ENCODE measurements around the gene EFCAB8. TPM values are rescaled to one million over a fixed set of nuclear protein-coding genes. Genes with fewer than 3 reads are reported as not detected.

The EFCAB8 gene
- total RNA-seq, 2 donors from 2014 or later = 0.26 TPM; not detected in 1

DNA sequence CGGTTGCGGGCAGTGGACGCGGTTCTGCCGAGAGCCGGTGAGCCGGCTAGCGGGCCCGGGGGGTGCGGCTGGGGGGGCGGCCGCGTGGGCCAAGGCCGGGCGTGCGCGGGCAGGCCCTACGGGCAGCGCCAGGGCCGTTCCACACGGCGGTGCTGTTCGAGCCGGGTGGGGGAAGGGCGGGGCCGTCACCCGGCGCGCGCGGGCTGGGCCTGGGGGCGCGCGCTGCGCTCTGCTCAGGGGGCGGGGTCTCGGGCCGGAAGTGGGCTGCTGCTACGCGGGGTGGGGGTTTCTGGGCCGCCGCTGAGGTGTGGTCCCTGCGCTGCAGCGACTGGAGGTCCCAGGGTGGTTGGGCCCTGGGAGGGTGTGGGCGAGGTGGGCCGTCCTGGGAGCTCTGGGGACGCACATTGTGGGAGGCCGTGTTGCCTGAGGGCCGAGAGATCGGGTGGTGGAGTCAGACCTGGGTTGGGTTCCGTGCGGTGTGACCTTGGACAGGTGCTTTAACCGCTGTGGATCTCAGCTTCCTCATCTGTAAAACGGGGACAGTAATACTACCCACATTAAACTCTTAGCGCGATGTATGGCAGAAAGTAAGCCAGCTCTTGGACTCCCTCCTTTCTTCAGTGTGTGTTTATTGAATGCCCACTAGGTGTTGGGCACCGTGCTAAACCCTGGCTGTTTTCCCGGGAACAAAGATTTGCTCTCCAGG, 38.6 kb upstream of the EFCAB8 start:
- intact Hi-C loops (cut with DNase I) = no loop called here
- Histone ChIP-seq H3K36me3 (replicated peaks in 1 of 2; ENCODE audit: insufficient read depth in 1 of 2, low read depth in 2 of 2) (no peaks in the 10 kb centered on the region), H3K9me3 (no peaks in the 10 kb centered on the region), H3K4me1 (peaks cover 27% of the 10 kb centered on the region), H3K4me3 (peak overlapping the region; percentile 26 to 61), H3K27me3 (no peaks in the 10 kb centered on the region), H3K27ac (peak overlapping the region; percentile 87 to 96 (median 95))
- peak in 2 of 3 donors; percentile 46 to 47 for TF ChIP-seq POLR2A (IDR thresholded peaks at IDR 0.05)
- TF ChIP-seq, protein P1, sequence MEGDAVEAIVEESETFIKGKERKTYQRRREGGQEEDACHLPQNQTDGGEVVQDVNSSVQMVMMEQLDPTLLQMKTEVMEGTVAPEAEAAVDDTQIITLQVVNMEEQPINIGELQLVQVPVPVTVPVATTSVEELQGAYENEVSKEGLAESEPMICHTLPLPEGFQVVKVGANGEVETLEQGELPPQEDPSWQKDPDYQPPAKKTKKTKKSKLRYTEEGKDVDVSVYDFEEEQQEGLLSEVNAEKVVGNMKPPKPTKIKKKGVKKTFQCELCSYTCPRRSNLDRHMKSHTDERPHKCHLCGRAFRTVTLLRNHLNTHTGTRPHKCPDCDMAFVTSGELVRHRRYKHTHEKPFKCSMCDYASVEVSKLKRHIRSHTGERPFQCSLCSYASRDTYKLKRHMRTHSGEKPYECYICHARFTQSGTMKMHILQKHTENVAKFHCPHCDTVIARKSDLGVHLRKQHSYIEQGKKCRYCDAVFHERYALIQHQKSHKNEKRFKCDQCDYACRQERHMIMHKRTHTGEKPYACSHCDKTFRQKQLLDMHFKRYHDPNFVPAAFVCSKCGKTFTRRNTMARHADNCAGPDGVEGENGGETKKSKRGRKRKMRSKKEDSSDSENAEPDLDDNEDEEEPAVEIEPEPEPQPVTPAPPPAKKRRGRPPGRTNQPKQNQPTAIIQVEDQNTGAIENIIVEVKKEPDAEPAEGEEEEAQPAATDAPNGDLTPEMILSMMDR (IDR thresholded peaks at IDR 0.05) = peak in 2 of 7 experiments; percentile 11 to 16
- WGBS, 2 donors = 0% methylated on average over 4 to 30 of the region's 58 CpGs
- DNase-seq (peak in 3 of 4 donors; percentile 68 to 78 (median 74)), ATAC-seq (peak; percentile 83)

DNA sequence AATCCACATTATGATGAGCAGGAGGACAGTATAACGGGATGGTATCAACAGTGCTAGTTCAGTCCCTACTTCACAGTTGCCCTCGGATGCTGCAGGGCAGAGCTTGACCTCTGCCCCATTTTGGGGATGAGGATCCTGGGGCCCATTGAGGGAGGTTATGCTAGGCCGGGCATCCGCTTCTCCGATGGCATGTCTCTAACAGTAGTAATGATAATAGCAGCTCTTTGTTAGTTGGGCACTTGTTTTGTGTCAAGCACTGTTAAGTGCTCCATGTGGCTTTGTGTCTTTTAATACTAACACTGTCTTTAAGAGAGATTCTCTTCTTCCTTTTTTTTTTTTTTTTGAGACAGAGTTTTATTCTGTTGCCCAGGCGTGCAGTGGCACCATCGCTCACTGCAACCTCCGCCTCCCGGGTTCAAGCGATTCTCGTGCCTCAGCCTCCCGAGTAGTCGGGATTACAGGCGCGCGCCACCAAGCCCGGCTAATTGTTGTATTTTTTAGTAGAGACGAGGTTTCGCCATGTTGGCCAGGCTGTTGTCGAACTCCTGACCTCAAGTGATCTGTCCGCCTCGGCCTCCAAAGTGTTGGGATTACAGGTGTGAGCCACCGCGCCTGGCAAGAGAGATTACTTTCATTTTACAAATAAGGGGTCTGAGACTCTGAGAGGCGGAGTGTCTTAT, 37.9 kb upstream of the EFCAB8 start:
- DNase-seq (peak in 1 of 4 donors; percentile 16), ATAC-seq (no peak)
- peaks cover 27% of the 10 kb centered on the region for H3K4me1 ChIP-seq
- peak overlapping the region in 3 of 4 donors; percentile 95 to 96 (median 95) for H3K27ac ChIP-seq
- H3K27me3 ChIP-seq = no peaks in the 10 kb centered on the region
- 78 to 83% methylated on average over 21 to 25 of the region's 25 CpGs for WGBS, 2 donors
- H3K9me3 ChIP-seq = no peaks in the 10 kb centered on the region
- intact Hi-C loops (cut with DNase I) = no loop called here
- H3K4me3 ChIP-seq = peak overlapping the region; percentile 26 to 61
- TF ChIP-seq POLR2A (IDR thresholded peaks at IDR 0.05) = no peak
- TF ChIP-seq, protein P1 (IDR thresholded peaks at IDR 0.05) = no peak
- H3K36me3 ChIP-seq (replicated peaks in 1 of 2; ENCODE audit: insufficient read depth in 1 of 2, low read depth in 2 of 2) = no peaks in the 10 kb centered on the region

DNA sequence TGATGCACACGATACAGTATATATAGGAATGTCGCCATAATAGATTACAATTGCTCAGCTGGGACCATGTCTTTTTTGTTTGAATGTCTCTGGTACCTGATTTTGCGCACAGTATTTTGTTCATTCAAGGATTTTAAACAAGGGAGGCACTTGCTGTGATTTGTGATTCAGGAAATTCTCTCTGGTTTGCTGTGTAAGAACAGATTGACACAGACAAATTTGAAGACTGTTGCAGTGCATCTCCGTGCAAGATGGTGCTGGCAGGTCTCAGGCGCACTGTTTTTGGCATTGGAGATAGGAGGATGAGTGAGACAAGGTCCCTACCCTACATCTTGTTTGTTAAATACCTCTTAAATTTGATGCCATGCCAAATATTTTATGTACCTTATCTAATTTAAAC, 36.5 kb upstream of the EFCAB8 start:
- no peaks in the 10 kb centered on the region for H3K36me3 ChIP-seq (replicated peaks in 1 of 2; ENCODE audit: insufficient read depth in 1 of 2, low read depth in 2 of 2)
- no peaks in the 10 kb centered on the region for H3K9me3 ChIP-seq
- ATAC-seq = no peak
- no peak for DNase-seq
- H3K4me3 ChIP-seq = no peak overlapping the region
- no peaks in the 10 kb centered on the region for H3K27me3 ChIP-seq
- 69 to 74% methylated on average over 5 of the region's 5 CpGs for WGBS, 2 donors
- no peak for TF ChIP-seq POLR2A (IDR thresholded peaks at IDR 0.05)
- TF ChIP-seq, protein P1 (IDR thresholded peaks at IDR 0.05) = no peak
- H3K27ac ChIP-seq = no peak overlapping the region
- H3K4me1 ChIP-seq = peaks cover 27% of the 10 kb centered on the region
- intact Hi-C loops (cut with DNase I) = no loop called here

DNA sequence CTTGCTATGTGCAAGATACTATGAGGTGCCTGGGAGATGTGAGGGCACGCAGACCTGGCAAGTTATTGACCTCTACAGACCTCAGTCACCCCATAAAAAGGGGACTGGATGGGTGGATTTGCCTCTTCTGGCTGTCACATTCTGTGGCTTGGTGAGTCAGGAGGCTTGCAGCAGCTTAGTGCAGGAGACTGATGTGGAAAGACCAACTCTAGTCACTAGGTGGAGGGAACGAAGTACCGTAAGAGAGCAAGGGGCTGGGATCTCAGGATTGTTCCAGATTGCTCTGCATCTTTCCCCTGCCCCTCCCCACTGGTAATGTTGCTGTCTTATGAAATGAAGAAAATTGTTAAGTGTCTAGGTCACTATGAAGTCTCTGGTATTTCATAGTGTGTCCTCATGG, 35.6 kb upstream of the EFCAB8 start:
- peaks cover 33% of the 10 kb centered on the region for H3K4me1 ChIP-seq
- no peaks in the 10 kb centered on the region for H3K36me3 ChIP-seq (replicated peaks in 1 of 2; ENCODE audit: insufficient read depth in 1 of 2, low read depth in 2 of 2)
- no peak for DNase-seq
- ATAC-seq = no peak
- TF ChIP-seq, protein P1 (IDR thresholded peaks at IDR 0.05) = no peak
- TF ChIP-seq POLR2A (IDR thresholded peaks at IDR 0.05) = no peak
- H3K27ac ChIP-seq = peak overlapping the region in 1 of 4 donors; percentile 13
- no peaks in the 10 kb centered on the region for H3K9me3 ChIP-seq
- intact Hi-C loops (cut with DNase I) = no loop called here
- H3K27me3 ChIP-seq = no peaks in the 10 kb centered on the region
- H3K4me3 ChIP-seq = no peak overlapping the region
- 81 to 86% methylated on average over 3 of the region's 3 CpGs for WGBS, 2 donors

Measured in body of pancreas (tissue), 4 donors.